HepG2 (cell line): ENCODE data around the gene FSD1. TPM values are rescaled to one million over a fixed set of nuclear protein-coding genes. Genes with fewer than 3 reads are reported as not detected.

Experiments
- ATAC-seq: fragments of 200-7000 bp; cut with Tn5 transposase; 3 replicates; pipeline ENCODE4 v1.9.1; 2020; ENCODE audit warnings: mild to moderate bottlenecking, moderate library complexity
- BruUV-seq: library from RNA; stranded (reverse); fragments of 400-500 nt; replicated peaks from 2 replicates; lab custom pipeline; 2021; lab: Mats Ljungman, UMichigan
- CTCF ChIA-PET: fragments of 300-600 bp; formaldehyde crosslinking; extraction: SDS; loops from one replicate; lab custom pipeline; 2021; ENCODE audit warnings: low total read pairs, inconsistent platforms, low intra/inter-chr PET ratio; lab: Yijun Ruan, JAX
- POLR2A ChIA-PET: fragments of 350-600 bp; sonication (Branson Sonifier 250); formaldehyde crosslinking; loops from one replicate; lab custom pipeline; 2020; ENCODE audit warnings: antibody characterized with exemption, inconsistent platforms; lab: Yijun Ruan, JAX
- DNase-seq: peaks from one replicate; pipeline ENCODE4 v3.0.0-alpha.2; 2015; ENCODE audit warnings: low spot score
- FAIRE-seq: peaks from 3 replicates; lab custom pipeline; 2011; peaks lifted over from hg19 to GRCh38; lab: Jason Lieb, UNC
- H2AFZ ChIP-seq: one replicate; pipeline ENCODE4 v1.6.1; 2011; ENCODE audit warnings: low read length, inconsistent platforms
- H3K27ac ChIP-seq: fragments of 300-600 bp; 3 replicates; pipeline ENCODE4 v1.8.0; 2011; ENCODE audit warnings: mixed run types, mild to moderate bottlenecking, mixed read lengths, low read length, inconsistent platforms; ENCODE audit not compliant: insufficient read depth; ENCODE audit errors: extremely low read length
- H3K27me3 ChIP-seq, 2 experiments: fragments of 200-600 bp in 1 of 2; 2 replicates in 1 of 2; 3 replicates in 1 of 2; pipeline versions ENCODE4 v1.6.0 to v1.8.0; 2011; ENCODE audit warnings: low read length in 2 of 2, mild to moderate bottlenecking in 2 of 2, moderate library complexity in 2 of 2, inconsistent platforms in 1 of 2; ENCODE audit not compliant: insufficient read depth in 2 of 2, control insufficient read depth in 1 of 2
- H3K36me3 ChIP-seq, 2 experiments: fragments of 200-600 bp in 1 of 2; replicated peaks in 1 of 2; 2 replicates in 1 of 2; 3 replicates in 1 of 2; pipeline versions ENCODE4 v1.5.1 to v1.8.0; 2011; ENCODE audit warnings: low read length in 2 of 2, inconsistent platforms in 1 of 2; ENCODE audit not compliant: insufficient read depth in 2 of 2, control insufficient read depth in 1 of 2
- H3K4me1 ChIP-seq: 2 replicates; pipeline ENCODE4 v1.5.1; 2012; ENCODE audit warnings: low read length, inconsistent platforms; ENCODE audit not compliant: insufficient read depth
- H3K4me2 ChIP-seq: 2 replicates; pipeline ENCODE4 v1.6.0; 2011; ENCODE audit warnings: low read depth, low read length, inconsistent platforms
- H3K4me3 ChIP-seq, 3 experiments: fragments of 200-600 bp in 1 of 3; sonication (generic), shearing (Covaris generic) in 1 of 3; replicated peaks in 1 of 3; 2 replicates each; pipeline ENCODE4 v1.5.1; 2011 to 2016; ENCODE audit warnings: low read length in 3 of 3, inconsistent platforms in 2 of 3, low read depth in 2 of 3, mild to moderate bottlenecking in 2 of 3, control low read depth in 1 of 3, mixed read lengths in 1 of 3; ENCODE audit not compliant: insufficient read depth in 1 of 3
- H3K79me2 ChIP-seq: one replicate; pipeline ENCODE4 v1.6.1; 2011; ENCODE audit warnings: low read length, inconsistent platforms; ENCODE audit not compliant: insufficient read depth
- H3K9ac ChIP-seq: 2 replicates; pipeline ENCODE4 v1.6.0; 2011; ENCODE audit warnings: mild to moderate bottlenecking, low read depth, low read length, inconsistent platforms; ENCODE audit not compliant: insufficient read depth
- H3K9me3 ChIP-seq: 2 replicates; pipeline ENCODE4 v1.5.1; 2012; ENCODE audit warnings: mild to moderate bottlenecking, low read length
- H4K20me1 ChIP-seq: 2 replicates; pipeline ENCODE4 v1.6.0; 2011; ENCODE audit warnings: inconsistent platforms, mild to moderate bottlenecking, low read length, moderate library complexity; ENCODE audit not compliant: insufficient read depth
- FOXA3 ChIP-seq: IDR thresholded peaks from 2 replicates; pipeline ENCODE4 v1.6.1; 2016; ENCODE audit warnings: missing genetic modification reagents, missing compliant biosample characterization
- HNRNPK ChIP-seq: fragments of 200-400 bp; formaldehyde crosslinking; IDR thresholded peaks from 2 replicates; pipeline ENCODE4 v1.6.1; 2018; ENCODE audit warnings: low read length, low read depth, moderate library complexity, mild to moderate bottlenecking; ENCODE audit not compliant: poor library complexity, severe bottlenecking
- NFIC ChIP-seq: IDR thresholded peaks from 2 replicates; pipeline ENCODE4 v1.6.1; 2012; ENCODE audit warnings: mild to moderate bottlenecking, low read length, inconsistent platforms
- NR2F2 ChIP-seq: IDR thresholded peaks from 2 replicates; pipeline ENCODE4 v1.6.1; 2012; ENCODE audit warnings: low read depth, inconsistent platforms, borderline replicate concordance
- POLR2AphosphoS2 ChIP-seq: IDR thresholded peaks from 2 replicates; pipeline ENCODE4 v1.6.1; 2011; ENCODE audit warnings: low read depth, low read length, improper control_type of control experiment
- PRDM10 ChIP-seq: sonication (generic); formaldehyde crosslinking; IDR thresholded peaks from 2 replicates; pipeline ENCODE4 v1.4.0; 2020; ENCODE audit warnings: low read depth, missing genetic modification reagents
- RFXAP ChIP-seq: sonication (generic); formaldehyde crosslinking; IDR thresholded peaks from 2 replicates; pipeline ENCODE4 v1.4.0; 2020; ENCODE audit warnings: missing genetic modification reagents, borderline replicate concordance
- SP1 ChIP-seq, 2 experiments: fragments of 450-650 bp in 1 of 2; sonication (generic) in 1 of 2; formaldehyde crosslinking in 1 of 2; IDR thresholded peaks; 2 replicates each; pipeline versions ENCODE4 v1.4.0 to v1.6.1; 2016 to 2020; ENCODE audit warnings: missing genetic modification reagents in 1 of 2
- ZFY ChIP-seq: sonication (generic); formaldehyde crosslinking; IDR thresholded peaks from 2 replicates; pipeline ENCODE4 v1.4.0; 2020; ENCODE audit warnings: missing genetic modification reagents
- ZNF234 ChIP-seq: sonication (generic); formaldehyde crosslinking; conservative IDR thresholded peaks from 2 replicates; pipeline ENCODE4 v1.5.1; 2020; ENCODE audit warnings: mild to moderate bottlenecking, missing genetic modification reagents
- ZNF704 ChIP-seq: sonication (generic); formaldehyde crosslinking; IDR thresholded peaks from 2 replicates; pipeline ENCODE4 v1.8.1; 2023; ENCODE audit warnings: mild to moderate bottlenecking, inconsistent platforms, moderate library complexity, missing genetic modification reagents, borderline replicate concordance
- WGBS: methylation state at CpG from one replicate; pipeline ENCODE4 v1.1.6; 2017; ENCODE audit warnings: low lambda C conversion rate; 5-methylcytosine and 5-hydroxymethylcytosine counted together
- in situ Hi-C: cut with HindIII; loops from 2 replicates; pipeline ENCODE4 v1.10.0; 2017; ENCODE audit warnings: low pct_unique_long_range_greater_than_20kb; ENCODE audit not compliant: extremely low pct_ligation_motif_present
- intact Hi-C: fragments of 100-400 bp; cut with micrococcal nuclease; formaldehyde crosslinking; loops from one replicate; pipeline ENCODE4 v1.10.0; 2022; ENCODE audit not compliant: unreplicated experiment
- polyA plus RNA-seq, 8 experiments: library from polyadenylated mRNA; depleted of rRNA in 3 of 8; stranded (reverse) in 7 of 8; unstranded in 1 of 8; fragments of >200 nt; fragmentation: Illumina TruSeq in 4 of 8; extraction: Trizol in 4 of 8; gene quantifications; 2 replicates each; pipeline versions ENCODE4 v1.2.1 to v1.2.3, GENCODE V29; 2011 to 2016; ENCODE audit warnings: low read depth in 4 of 8, missing spikeins in 1 of 8, mixed read lengths in 1 of 8; ENCODE audit not compliant: insufficient read depth in 1 of 8
- total RNA-seq, 5 experiments: library from RNA; depleted of rRNA; stranded (reverse); fragments of >200 nt; fragmentation: Illumina TruSeq; extraction: Trizol; gene quantifications; 2 replicates each; pipeline ENCODE4 v1.2.3, GENCODE V29; 2016; ENCODE audit warnings: low read depth in 1 of 5
- TF ChIP-seq, protein P1 (sequence below): sonication (generic); formaldehyde crosslinking; IDR thresholded peaks from 2 replicates; pipeline ENCODE4 v1.4.0; 2020; ENCODE audit warnings: missing genetic modification reagents
- TF ChIP-seq, protein P2 (sequence below): sonication (generic); formaldehyde crosslinking; IDR thresholded peaks from 2 replicates; pipeline ENCODE4 v1.5.0; 2020; ENCODE audit warnings: missing genetic modification reagents

Gene FSD1
- total and polyA plus RNA-seq, 2 of the 13 experiments (the other 11 are each of a cell fraction or from before 2014, with no cell fraction given), result 0.29 to 0.66 TPM

GRCh38 chr19:4366666-4367335 lies 62.4 kb downstream of the FSD1 start:
- peaks cover 29 to 58% of the 10 kb centered on the region in 2 experiments; a peak in 4 of 5 replicates for H3K36me3 ChIP-seq
- ChIA-PET POLR2A (no interaction called here), CTCF (no interaction called here)
- no peak overlapping the region for H3K27ac ChIP-seq
- H3K4me2 ChIP-seq, result no peak overlapping the region
- no peak overlapping the region for H3K9ac ChIP-seq
- no peaks in the 10 kb centered on the region for H3K4me1 ChIP-seq
- intact Hi-C loops, result no loop called here
- WGBS, result 98% methylated on average over 10 of the region's 16 CpGs
- in situ Hi-C loops, result no loop called here
- no peaks in the 10 kb centered on the region for H3K9me3 ChIP-seq
- DNase-seq, result no peak
- H4K20me1 ChIP-seq, result no peaks in the 10 kb centered on the region
- no peak for FAIRE-seq
- no peak overlapping the region for H3K4me3 ChIP-seq
- no TSS peak for BruUV-seq
- peaks cover 14% of the 10 kb centered on the region for H3K79me2 ChIP-seq
- no peak for ATAC-seq
- no peak overlapping the region for H2AFZ ChIP-seq
- H3K27me3 ChIP-seq, result no peaks in the 10 kb centered on the region
- TF ChIP-seq ZNF234 (CRISPR knock-in tag) (no peak), ZFY (CRISPR knock-in tag) (no peak), NFIC (no peak), HNRNPK (no peak), NR2F2 (no peak), FOXA3 (CRISPR knock-in tag) (no peak), RFXAP (no peak), ZNF704 (CRISPR knock-in tag) (no peak), POLR2AphosphoS2 (no peak), PRDM10 (CRISPR knock-in tag) (no peak), SP1 (IDR thresholded peaks at IDR 0.05) (no peak), SP1 (CRISPR knock-in tag; IDR thresholded peaks at IDR 0.05) (no peak)
- TF ChIP-seq, protein P1, sequence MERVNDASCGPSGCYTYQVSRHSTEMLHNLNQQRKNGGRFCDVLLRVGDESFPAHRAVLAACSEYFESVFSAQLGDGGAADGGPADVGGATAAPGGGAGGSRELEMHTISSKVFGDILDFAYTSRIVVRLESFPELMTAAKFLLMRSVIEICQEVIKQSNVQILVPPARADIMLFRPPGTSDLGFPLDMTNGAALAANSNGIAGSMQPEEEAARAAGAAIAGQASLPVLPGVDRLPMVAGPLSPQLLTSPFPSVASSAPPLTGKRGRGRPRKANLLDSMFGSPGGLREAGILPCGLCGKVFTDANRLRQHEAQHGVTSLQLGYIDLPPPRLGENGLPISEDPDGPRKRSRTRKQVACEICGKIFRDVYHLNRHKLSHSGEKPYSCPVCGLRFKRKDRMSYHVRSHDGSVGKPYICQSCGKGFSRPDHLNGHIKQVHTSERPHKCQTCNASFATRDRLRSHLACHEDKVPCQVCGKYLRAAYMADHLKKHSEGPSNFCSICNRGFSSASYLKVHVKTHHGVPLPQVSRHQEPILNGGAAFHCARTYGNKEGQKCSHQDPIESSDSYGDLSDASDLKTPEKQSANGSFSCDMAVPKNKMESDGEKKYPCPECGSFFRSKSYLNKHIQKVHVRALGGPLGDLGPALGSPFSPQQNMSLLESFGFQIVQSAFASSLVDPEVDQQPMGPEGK (CRISPR knock-in tag), result no peak
- TF ChIP-seq, protein P2, sequence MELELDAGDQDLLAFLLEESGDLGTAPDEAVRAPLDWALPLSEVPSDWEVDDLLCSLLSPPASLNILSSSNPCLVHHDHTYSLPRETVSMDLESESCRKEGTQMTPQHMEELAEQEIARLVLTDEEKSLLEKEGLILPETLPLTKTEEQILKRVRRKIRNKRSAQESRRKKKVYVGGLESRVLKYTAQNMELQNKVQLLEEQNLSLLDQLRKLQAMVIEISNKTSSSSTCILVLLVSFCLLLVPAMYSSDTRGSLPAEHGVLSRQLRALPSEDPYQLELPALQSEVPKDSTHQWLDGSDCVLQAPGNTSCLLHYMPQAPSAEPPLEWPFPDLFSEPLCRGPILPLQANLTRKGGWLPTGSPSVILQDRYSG (CRISPR knock-in tag), result no peak
